Skin of body (tissue), 2 donors: ENCODE data around the gene FAM204A. TPM values are rescaled to one million over a fixed set of nuclear protein-coding genes. Genes with fewer than 3 reads are reported as not detected.

ENCODE experiments used
- DNase-seq: peaks from one replicate; lab custom pipeline; 2025; lab: John Stamatoyannopoulos, UW
- total RNA-seq: library from RNA; depleted of rRNA; stranded (reverse); fragments of >200 nt; gene quantifications from one replicate; pipeline ENCODE4 v1.2.3, GENCODE V29; 2014

The FAM204A gene
- total RNA-seq, 1 donor from 2014 or later, result 42.4 TPM

DNA sequence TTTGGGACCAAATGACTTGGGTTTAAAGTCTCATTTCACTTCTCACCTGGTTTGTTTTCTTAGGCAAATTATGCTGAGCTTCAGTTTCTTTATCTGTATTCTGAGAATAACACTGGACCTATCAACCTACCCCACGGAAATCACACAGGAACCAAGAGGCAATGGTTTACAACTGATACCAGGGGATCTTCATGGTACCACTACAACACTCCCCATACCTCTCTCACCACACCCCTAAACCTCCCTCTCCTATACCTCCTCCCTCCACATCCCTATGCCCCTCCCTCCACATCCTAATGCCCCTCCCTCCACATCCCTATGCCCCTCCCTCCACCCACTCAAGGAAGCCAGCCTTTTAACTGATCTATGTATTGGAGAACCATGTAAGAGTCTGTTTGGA is 9.9 kb downstream of the FAM204A start:
- no peak for DNase-seq

DNA sequence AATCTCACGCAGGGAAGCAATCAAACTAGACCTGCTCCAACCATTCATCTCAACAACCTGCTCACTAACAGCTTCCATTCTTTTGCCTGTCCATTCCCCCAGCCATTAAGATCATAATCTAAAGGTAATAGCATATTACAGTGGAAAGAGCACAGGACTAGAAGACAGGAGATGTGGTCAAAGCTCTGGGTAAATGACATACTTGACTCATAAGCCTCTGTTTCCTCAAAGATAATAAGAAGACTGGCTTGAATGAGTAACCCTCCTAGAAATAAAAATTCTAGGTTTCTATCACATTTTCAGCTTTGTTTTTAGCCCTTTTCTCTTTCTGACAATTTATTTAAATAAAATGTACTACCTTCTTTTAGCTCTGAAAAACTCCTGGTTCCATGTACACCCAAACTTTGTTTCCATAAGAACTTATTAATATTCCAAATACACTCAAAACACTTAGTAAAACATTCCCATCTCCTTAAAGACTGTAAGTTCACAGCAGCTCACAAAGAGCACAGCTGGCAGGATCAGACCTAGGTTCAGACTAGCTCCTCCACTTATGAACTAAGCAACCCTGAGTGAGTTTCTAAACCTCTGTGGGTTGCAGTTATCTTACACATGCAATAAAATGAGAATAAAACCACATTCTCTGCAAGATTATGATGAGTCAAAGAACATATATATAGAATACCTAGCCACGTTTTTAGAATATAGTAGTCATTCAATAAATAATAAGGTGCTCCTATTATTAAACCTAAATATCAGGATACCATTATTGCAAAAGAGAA is 11.6 kb downstream of the FAM204A start:
- DNase-seq, result no peak

GRCh38 chr10:118324140-118324539 is 18.0 kb downstream of the FAM204A start:
- no peak for DNase-seq

DNA sequence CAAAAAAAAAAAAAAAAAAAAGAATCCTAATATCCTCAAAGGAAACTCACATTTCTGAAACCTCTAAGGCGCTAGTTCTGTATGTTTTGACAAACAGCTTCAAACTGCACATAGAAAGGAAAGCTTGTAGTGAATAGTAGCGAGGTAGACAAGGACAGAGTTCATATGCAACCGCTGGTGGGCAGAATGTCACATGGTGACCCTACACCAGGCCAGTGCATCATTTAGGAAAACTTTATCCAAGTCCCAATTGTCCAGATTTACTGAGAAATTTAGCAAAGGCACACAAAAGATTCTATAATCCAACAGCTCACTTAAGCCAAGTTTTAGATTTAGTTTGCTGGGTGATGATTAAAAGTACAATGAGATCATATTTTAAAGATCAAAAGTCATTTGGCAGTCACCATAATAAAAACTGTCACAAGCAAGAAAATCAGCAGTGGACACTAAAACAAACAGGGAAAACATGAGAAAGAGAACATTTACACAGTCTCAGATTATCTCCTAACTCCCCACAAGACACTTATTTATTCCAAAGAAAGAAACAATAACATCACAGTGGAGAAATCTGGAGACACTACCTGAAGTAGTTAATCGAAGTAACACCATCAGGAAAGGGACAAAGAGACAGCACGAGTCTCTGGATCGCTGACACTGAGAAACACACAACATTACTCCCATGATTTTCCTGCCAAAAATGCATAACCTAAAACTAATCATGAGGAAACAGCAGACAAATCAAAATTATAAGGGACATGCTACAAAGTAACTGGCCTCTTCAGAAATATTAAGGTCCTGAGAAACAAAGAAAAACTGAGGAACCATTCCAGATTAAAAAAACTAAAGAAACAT is 20.2 kb downstream of the FAM204A start:
- DNase-seq, result no peak

- DNase-seq, result no peak
Observed at GRCh38 chr10:118315629-118316028, 26.5 kb downstream of the FAM204A start.

DNA sequence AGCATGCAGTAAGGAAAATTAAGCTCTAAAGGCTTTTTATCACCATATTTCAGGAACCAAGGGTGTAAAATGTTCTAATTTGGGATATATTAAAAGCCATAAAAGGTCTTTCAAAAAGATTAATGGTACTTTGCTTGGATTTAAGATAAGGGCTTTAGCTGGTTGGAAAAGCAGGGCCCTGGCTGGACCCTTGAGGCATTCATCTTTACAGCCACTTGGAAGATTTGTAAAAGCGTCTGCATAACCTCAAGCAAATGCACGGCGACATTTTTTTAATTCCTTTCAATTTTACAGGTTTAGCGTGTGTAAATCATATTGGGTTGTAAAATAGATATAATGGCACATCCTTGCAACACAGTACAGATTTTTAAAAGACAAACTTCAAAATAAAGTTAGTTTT is 27.2 kb downstream of the FAM204A start:
- no peak for DNase-seq

DNA sequence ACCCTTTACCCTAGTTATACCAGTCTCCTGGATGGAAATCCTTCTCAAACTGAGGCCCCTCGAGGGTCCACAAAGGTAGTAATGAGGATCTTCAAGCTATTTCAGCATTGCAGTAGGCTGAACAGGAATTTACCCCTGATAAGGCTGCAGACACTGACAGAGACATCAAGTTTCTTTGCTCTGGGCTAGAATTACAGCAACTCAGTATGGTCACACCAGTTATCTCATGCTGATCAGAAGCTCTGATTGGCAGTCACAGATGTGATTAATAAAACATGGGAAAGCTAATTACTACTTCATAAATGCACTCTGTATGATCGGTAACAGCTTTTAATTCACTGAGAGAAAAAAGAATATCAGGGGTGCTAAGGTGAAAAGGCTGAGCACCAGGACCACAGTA is 30.6 kb downstream of the FAM204A start:
- DNase-seq, result no peak

DNA sequence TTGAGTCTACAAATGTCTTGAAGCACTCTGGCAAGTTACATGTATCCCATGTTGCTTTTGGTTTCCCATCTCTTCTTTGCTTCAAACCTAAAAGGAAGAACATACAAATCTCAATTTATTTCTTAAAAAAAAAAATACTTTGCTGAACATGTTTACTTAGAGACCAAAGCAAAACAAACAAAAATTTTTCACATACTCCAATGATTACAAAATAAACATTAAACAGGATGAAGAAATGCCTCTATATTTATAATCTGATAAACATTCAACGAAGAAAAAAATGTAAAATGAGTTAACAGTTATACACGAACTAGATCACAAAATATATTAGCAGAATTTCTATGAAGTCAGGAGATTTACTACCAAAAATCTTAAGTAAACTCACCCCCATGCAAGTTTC is 31.3 kb downstream of the FAM204A start:
- DNase-seq, result no peak

DNA sequence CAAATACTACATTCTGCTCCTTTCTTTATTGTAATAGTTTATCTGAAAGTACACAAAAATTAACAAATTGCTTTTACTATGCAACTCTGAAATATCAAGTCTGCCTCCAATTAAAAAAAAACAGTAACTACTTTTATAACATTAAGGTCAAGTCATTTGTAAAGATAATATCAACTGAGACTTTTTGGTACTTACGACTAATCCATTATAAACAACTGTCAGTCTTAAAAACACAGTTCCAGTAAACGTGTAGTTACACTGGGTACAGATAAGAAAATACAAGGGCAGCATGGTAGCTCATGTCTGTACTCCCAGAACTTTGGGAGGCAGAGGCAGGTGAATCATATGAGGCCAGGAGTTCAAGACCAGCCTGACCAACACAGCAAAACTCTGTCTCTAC is 32.2 kb downstream of the FAM204A start:
- DNase-seq, result no peak

GRCh38 chr10:118308664-118309063 is 33.5 kb downstream of the FAM204A start:
- no peak for DNase-seq

- peak; percentile 72 for DNase-seq
Observed at GRCh38 chr10:118307859-118308258, 34.3 kb downstream of the FAM204A start.

DNA sequence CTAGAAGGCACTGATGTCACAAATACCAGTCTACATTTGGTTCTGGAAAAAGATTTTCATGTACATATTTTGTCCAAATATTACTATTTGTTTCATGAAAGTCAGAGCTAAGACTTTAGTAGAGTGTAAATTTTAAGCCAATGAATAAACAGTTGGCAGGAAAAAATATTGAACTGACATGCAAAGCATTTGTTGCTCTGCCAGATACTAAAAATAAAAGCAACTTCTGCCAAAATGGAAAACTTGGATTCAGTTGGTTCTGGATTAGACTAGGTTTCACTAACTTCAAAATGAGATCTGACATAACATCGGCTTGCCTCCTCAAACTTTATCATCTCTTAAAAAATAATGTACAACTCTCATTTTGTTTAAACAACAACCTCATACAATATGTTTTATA is 34.9 kb downstream of the FAM204A start:
- DNase-seq, result peak; percentile 85

DNA sequence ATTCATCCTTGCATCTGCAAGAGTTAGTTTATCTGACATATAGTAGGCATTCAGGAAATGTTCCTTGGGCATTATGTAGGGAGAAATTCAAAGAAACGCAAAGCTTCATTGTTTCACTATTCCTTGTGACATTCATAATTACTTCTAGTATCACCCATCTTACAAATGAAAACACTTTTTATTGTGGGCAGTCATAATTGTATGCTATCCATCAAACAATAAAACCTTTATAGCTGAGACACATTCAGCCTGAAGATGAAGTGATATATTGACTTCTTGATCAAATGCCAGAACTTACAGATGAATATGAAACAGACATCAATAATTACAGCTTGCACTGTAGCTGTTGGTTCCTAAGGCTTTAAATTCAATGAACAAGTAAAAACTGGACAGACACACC is 36.4 kb downstream of the FAM204A start:
- DNase-seq, result no peak

DNA sequence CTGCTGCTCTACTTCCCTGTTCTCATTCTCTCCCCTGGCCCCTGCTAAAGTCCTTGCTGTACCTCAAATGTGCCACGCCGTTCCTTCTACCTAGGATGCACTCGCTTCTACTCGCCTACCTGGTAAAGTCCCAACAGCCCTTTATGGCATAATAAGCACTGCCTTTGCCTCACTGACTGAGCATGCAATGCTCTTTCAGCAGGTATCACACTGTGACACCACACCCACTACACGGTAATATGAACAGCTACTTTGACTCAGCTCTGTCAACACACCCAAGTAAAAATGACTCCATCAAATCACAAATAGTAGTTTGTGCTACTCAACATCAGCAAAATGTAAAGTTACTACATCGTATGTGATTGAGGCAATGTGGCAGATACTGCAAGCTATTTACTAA is 37.6 kb downstream of the FAM204A start:
- DNase-seq, result no peak

DNA sequence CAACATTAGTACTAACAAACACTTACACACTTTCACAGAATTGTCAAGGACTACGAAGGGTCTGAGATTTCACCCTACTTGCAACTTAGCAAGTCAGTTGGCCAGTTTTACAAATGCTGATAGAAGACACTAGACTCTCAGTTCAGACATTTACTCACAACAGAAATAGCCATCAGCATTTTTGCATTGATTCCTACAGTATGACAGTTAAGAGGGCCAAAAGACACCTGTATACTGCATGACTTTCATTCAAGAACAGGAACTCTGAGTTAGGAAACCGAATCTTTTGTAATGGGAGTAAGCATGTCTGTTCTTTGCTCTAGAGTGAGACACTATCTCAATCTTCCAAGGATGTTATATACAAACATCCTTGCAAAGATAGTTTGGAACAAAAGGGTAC is 40.9 kb downstream of the FAM204A start:
- no peak for DNase-seq

GRCh38 chr10:118300320-118300719 is 41.8 kb downstream of the FAM204A start:
- DNase-seq, result no peak

GRCh38 chr10:118298787-118299186 is 43.3 kb downstream of the FAM204A start:
- DNase-seq, result no peak

GRCh38 chr10:118291122-118291521 is 51.0 kb downstream of the FAM204A start:
- DNase-seq, result no peak

DNA sequence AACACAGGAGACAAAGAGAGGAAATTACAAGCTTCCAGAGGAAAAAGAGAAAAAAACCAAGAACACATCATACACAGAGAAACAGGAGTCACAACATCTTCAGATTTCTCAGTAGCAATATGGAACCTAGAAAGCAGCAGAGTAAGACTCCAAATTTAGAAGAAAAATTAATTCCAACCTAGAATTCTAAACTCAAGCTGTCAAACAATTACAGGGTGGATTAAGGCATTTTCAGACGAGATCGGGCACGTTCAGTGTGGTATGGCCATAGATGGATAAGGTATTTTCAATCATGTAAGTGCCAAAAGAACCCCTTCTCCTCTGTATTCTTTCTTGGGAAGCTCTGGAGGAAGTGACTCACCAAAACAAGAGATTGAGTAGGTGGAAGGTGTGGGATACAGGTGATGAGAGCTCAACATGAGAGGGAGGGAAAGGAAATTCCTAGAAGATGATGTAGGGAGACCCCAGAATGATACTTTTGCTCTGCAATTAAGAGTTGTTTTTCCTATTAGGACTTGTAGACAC is 51.6 kb downstream of the FAM204A start:
- no peak for DNase-seq

DNA sequence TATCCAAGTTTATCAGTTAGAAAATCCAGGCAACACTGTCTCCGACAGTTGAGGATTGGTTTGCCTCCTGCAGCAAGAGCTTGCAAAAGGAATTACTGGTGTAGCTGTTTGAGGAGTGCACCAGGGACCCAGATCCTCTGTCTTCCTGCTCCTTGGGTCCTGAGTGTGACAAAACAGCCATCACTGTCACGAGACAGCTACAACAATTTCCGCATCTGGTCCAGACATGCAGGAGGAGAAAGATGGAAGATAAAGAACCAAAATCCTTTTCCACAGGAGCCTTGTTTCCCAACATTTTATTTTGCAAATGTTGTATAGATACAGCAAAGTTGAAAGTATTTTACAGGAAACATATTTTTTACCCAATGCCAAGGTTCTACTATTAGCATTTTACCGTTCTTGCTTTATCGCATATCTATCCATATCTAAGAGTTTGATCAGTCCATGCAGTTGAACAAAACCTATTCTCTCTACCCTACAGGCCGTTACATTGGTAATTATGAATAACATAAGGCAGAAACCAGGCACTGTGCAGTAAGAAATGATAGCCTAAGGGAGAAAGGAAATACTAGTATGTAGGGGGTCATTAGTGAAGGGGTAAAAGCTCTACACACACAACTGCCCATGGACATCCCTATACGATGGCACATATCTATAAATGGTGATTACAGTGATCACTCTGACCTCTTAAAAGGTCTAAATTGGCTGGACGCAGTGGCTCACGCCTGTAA is 54.9 kb downstream of the FAM204A start:
- DNase-seq, result no peak

DNA sequence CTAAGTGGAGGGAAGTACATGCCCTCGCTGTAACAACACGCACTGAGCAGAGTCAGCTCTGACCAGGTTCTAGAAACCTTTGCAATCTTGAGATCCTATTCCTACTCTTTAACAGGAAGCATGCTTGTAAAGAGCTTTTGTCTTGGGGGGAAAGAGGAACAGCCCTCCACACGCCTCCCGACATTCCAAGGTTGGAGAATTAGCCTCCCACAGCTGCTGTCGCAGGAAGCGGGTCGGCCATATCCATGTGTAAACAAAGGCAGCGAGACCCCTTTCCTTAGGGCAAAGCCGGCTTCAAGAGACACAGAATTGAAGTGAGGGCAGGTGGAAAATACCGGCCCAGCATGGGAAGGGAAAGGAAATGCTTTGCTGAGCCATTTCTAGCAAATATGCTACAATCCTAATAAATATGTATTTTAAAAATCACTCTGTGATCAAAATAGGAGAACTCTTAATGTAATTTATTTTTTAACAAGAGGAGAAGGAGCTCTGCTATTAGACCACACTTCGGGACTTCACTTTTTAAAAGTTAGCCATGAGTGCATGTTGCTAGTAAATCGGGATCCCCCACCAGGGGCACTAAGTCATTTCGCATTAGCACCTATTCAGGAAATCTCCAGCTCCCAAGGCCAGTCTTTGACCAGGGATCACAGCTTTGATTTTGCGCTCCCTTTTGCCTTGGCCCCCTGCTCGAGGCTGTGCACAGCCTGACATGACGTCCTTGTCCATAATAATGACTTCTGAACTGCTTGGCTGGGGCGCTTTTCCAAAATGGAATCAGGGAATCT is 55.9 kb downstream of the FAM204A start:
- no peak for DNase-seq
